ENCODE results near the gene HES7.
A peak's percentile ranks its signal among the peaks of the same experiment; 100 is the strongest.

Gene HES7

DNA sequence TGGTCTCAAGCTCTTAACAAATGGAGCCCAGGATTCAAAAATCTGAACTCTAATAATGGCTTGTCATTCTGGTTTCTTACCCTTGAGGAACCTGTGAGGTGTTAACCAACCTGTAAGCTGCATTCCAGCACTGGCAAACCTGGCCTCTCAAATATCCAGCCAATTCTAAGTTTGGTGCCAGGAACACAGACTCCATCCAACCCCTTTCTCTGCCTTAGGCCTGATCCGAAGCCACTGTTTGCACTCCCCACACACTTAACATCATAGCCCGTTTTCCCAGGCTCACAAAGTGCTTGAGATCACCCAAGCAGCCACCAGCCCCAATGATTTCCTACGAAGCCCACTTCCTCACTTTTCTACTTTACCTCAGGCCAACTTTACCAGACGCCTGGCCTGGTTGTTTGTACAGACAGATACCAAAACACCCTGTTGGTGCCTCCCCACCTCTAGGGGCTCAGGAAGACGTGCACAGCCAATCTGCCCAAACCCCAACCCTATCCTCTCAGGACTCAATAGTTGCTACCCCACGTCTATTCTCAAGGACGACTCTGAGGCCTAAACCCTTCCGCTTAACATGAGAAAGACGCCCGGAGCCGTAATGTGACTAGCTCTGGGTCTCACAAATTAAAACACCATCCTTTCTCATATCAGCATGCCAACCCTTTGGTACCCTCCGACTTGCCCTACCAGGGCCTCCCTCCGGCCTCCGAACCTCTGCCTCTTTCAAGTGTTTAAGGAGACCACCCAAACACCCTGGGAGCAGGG is 31.5 kb upstream of the HES7 start:
- FAIRE-seq = no peak

DNA sequence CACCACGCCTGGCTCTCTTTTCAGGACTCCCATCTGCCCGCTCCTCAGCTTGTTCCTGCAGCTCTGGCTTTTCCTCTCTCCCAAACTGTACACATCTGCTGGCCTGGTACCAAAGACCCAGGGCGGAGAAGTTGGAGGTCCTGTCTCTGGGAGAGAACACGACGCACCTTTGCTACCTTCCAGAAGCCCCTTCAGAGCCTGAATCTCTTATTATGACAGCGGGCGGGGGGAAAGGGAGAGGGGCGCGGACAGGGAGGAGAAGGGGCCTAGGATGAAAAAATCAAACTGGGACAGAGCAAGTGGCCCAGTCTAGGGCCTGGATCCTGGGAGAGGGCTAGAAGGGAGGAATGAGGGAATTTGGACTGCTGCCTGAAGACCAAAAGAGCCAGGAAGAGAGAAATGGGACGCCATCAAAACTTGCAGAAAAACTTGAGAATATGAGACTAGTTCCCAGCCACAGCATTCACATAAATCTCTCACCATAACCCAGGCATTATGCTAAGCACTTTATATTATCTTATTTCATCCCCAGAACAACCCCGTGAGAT is 30.8 kb upstream of the HES7 start:
- FAIRE-seq = no peak

DNA sequence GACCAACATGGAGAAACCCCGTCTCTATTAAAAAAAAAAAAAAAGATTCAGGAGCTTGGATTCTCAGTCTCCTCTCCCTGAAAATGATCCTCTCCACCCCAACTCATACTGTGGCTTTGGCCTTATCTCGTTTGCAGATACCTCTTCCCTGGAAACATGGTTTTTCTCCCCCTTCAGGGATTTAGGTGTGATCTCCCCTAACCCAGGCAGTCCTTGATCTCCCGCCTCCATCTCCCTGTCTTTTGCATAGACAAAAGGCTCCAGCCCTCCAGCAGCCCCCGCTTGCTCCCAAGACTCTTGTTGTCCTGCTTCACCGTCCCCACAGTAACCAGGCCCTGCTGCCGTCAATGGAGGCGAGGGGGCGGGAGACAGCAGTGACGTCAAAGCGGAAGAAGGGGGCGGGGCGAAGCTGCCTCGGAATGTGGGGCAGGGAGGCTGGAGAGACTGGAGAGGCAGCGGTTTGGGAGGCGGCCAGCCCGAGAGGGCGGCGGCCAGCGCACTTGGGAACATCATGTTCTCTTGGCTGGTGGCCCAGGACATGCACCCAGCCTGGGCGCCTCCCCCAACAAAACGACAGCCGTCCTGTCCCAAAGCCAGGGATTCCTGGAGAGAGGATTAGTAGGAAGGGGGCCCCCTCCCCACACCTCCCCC is 30.2 kb upstream of the HES7 start:
- peak; percentile 33 for FAIRE-seq

DNA sequence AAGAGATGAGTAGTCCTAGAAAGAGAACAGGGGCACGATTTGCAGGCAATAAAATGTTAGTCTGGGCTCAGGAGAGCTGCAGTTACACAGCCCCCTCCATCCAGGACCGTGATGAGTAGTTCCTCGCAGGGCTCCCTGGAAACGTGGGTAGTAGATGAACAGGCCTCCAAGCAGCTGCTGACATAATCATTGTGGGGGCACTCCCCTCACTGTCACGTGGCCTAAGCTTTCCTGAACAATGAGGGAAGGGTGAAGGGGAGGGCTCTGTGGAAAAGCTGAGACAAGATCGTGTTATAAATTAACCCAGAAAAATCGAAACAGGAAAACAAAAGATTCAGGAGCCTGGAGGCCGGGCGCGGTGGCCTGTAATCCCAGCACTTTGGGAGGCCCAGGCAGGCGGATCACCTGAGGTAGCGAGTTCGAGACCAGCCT is 29.6 kb upstream of the HES7 start:
- FAIRE-seq = no peak

DNA sequence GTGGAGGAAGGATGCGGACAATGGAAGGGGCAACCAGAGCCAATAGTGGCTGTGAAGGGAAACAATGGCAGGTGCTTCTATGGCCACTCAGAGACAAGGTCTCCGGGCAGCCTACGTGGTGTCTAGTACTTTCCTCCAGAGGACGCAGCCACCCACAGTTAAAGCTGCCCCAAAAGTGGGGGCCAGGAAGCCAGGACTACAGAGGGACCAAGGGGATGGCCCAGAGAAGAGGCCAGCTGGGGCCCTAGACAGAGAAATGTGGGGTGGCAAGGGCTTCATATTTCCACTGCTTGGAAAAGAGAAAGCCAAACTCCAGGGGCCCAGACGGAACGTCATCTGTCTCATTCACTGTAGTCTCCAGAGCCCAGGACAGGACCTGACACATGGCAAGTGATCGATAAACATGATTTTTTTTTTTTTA is 29.1 kb upstream of the HES7 start:
- no peak for FAIRE-seq

DNA sequence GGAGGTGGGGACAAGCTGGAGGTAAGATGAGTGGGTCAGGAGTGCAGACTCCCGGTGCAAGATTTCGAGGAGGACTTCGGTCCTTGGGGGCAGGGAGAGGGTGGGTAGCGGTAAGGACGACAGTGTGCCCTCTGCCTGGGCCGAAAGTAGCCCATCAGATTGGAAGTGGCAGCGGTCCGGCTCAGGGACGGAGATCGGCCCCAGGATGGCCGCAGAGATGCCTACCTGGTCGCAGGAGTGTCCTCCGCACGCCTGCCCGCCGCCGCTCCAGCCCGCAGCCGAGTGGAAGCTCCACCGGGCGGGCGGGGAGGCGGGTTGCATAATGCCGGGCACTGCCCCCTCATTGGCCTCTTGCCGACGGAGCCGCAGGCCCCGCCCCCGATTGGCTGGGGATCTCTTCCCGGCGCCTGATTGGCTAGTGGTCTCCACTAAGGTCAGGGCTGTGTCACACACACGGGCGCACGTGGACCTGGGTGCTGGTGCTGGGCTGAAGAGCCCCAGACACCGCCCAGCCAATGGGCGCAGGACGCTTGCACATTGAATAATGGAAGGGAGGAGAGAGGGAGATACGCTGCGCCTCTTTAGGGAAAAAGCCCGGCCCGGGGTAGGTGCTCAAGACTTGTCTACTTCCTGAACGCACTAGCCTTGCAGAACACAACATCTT is 28.3 kb upstream of the HES7 start, which contains the start of gene PER1:
PER1 (minus strand) TSS at position 293 of the 664 bp plus-strand sequence. CDS start 1,698 bp downstream, outside the sequence.
- peak; percentile 67 for FAIRE-seq

DNA sequence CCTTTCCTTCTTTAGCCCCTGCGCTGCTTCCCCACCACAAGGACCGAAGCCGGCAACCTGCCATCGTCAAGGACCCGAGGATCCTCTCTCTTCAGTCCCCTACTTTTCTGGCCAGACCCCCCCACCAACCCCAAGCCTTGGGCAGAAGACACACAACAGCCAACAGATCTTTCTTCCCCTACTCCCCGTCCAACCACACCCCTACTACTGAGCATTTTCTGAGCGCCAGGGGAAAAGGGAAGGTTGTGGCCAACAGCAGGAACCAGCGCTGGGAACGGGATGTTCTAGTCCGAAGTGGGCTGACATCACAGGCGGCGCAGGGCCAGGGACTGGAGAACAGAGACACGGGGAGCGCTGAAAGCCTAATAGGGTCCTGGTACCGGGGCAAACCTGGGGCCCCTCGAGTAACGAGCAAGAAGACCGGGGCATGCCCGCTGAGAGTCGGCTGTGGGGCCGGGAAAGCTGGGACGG is 27.8 kb upstream of the HES7 start:
- no peak for FAIRE-seq

DNA sequence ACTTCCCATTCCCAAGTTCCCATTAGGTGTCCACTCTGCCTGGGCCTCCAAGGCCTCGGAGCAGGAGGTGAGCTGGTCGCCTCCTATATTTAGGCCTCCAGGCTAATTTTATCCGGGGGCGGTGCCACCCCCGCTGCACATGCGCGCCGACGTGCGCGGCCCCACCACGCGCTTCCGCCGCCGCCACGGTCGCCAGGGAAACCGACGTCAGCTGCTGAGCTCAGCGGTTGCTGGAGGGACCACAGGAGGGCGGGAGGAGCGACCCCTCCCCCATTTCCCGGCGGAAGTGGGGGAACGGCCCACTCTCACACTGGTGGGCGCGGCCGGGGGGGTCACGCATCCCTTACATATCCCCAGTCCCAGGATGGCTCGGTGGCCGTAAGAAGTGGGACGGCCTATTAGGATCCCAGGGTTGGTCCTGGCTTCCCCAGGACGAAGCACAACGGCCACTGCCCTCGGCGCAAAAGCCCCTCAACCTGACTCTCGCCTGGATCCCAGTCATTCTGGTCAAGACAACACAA is 27.3 kb upstream of the HES7 start:
- no peak for FAIRE-seq

DNA sequence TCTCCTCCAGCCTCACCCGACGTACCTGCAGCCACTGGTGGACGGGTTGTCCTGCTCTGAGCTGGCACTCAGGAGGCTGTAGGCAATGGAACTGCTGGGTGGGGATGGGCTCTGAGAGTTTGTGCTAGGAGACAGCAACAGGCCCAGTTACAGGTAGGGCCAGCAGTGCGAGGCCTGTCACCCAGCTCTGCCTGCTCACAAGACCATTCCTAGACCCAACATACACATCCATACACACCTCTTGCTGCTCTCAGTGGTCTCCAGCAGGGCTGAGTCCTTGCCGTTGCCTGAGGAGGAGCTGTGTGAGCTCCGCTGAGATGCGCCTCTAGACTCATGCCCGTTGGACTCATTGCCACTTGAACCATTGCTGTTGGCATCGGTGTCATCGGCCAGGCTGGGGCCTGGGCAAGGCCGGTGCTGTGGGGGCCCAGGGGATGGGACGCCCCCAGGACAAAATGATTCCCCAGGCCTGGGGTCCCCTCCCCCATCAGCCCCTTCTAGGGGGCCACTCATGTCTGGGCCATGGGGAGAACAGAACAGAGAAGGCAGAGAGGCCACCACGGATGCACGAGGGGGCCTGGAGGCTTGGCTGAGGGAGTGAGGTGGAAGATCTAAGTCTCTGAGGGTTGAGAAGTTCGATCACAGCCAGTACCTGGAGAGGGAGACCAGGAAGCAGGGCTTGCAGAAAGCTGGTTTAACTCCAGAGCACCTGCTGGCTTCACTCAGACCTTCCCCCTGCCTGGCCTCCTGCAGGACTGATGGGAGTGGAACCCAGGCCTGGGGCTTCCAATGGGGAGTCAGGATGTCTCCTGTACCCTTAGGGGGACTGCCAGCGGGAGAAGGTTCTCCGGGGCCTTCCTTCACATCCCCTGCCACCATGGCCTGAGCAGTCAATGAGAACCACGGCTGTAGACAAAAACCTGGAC is 26.6 kb upstream of the HES7 start:
- FAIRE-seq = no peak

DNA sequence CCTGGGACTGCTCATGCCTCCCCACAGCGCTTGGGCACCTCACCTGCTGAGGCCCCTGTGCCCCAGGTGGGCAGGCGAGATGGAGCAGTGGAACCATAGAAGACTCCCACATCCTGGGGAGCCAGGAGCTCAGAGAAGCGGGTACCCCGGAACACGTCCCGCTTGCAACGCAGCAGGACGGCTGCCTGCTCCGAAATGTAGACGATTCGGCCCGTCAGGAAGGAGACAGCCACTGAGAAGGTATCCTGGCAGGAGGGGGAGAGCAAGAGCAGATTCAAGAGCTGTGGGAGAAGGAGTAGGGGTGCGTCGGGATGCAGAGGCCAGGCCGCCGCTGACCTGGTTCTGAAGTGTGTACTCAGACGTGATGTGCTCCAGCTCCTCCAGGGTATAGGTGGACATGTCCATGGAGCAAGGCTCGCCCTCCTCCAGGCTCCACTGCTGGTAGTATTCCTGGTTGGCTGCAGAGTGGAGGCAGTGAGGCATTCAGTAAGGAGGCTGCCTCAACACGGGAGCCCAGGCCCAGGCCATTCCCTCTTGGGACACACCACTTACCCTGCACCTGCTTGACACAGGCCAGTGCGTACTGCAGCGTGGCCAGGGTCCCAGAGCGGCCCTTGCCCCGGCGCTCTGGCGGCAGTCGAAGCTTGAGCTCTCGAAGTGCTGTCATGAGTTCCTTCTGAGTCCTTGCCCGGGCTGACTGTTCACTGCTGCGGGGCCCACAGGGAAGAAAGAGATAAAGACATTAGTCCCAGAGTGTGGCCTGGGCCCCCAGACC is 25.7 kb upstream of the HES7 start:
- no peak for FAIRE-seq

DNA sequence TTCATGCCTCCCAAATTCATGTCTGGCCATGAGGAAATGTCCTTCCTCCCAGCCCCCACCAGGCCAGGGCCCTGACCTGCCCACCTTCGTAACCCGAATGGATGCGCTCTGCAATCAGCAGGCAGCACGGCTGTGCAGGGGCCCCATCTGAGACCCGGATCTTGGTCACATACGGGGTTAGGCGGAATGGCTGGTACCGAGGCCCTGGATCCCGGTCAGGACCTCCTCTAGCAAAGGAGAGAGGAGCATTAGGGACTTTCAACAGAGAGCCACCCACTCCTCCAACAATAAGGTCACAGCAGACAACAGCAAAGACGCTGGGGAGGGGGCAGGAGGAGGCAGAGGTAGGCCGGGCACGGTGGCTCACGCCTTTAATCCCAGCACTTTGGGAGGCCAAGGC is 24.7 kb upstream of the HES7 start:
- no peak for FAIRE-seq

DNA sequence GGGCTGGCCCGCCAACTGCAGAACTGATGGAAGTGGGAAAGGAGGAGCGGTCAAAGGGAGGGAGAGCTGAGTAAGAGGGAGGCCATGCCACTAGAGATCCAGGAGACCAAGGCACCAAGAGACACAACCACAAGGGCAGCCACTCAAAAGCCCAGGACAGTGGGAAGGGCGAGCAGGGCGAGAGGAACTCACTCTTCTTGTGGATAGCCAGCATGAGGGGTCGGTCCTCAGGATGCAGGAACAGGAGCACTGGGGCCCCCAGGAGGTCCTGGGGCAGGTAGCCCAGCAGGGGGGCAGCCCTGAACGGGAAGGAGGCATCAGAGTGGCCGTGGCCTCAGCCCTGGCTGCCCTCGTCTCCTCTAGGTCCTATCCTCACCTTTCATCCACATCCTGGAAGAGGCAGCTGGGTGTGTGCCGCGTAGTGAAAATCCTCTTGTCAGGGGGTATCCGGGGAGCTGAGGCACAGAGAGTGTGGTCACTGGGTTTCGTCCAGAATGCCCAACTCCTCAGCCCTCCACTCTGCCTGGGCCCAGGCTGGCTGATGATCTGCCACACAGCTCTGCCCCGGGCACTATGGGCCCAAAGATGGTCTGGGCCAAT is 24.0 kb upstream of the HES7 start:
- no peak for FAIRE-seq

DNA sequence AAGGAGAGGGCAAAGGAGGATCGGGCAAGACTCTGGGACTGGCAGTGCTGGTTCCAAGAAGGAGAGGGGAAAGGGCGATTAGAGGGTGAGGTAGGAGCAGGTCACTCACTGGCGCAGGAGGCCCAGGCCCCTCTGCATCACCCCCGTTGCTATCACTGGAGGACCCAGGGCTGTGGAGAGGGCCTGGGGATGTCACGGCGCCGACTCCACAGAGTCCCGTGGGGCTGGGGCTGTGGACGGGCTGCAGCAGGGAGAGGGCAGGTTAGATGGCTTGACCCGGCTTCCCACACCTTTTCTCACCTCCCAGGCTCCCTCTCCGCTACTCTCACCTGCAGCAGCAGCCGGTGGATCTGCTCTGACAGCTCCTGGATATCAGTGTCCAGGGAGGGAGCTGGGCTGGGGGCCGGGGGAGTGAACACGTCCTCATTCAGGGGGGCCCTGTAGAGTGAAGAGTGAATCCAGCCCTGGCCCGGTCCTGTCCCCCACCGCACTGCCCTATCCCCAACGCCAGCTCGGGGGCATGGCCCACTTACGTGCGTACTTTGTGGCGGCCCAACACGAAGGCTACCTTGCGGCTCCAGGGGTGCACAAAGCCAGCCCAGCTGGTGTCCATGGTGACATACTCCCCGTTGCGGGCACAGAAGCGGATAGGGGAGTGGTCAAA is 23.4 kb upstream of the HES7 start:
- no peak for FAIRE-seq

DNA sequence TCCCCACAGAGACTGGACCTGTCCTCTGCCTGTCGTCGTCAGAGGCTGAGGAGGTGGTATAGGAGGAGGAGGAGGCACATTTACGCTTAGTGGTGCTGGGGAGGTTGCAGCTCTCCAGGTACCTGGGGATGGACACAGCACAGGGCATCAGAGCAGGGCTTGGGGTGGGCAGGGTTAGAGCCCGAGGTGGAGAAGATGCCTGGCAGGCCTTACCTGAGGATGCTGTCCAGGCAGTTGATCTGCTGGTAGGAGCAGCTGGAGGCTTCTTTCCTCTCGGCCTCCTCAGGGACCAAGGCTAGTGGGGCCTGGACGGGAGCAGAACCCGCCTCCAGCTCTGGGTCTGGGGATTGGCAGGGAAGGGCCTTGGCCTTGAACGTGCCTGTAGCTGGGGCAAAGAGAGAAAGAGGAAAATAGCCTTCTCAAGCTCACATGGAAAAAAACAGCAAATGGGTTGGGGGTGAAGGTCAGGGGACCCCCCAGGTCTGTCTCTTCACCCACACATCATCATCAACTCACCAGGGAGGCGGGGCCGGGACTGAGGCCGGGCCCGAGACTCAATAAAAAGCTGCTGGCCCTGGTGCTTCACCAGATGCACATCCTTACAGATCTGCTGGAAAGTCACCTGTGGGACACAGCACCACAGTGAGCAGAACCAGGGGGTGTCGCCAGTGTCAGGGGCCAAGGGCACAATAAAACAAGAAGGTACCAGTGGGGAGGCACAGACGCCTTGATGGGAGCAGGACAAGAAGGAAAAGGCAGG is 22.7 kb upstream of the HES7 start:
- no peak for FAIRE-seq

DNA sequence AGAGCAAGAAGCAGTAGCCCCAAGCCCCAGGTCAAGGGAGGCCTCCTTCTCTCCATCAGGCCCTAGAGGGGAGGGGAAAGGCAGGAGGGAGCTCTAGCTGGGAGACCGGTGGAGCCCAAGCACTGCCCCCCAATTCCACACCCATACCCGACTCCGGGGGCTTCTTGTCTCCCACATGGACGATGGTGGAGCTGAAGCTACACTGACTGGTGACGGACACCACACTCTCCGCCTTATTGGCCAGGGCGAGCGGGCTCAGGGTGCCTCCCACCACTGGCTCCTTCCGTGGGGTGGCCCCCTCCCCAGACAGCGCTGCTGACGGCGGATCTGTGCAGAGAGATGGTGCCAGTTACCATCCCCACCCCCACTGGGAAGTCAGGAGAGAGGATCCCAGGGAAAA is 21.9 kb upstream of the HES7 start:
- no peak for FAIRE-seq

DNA sequence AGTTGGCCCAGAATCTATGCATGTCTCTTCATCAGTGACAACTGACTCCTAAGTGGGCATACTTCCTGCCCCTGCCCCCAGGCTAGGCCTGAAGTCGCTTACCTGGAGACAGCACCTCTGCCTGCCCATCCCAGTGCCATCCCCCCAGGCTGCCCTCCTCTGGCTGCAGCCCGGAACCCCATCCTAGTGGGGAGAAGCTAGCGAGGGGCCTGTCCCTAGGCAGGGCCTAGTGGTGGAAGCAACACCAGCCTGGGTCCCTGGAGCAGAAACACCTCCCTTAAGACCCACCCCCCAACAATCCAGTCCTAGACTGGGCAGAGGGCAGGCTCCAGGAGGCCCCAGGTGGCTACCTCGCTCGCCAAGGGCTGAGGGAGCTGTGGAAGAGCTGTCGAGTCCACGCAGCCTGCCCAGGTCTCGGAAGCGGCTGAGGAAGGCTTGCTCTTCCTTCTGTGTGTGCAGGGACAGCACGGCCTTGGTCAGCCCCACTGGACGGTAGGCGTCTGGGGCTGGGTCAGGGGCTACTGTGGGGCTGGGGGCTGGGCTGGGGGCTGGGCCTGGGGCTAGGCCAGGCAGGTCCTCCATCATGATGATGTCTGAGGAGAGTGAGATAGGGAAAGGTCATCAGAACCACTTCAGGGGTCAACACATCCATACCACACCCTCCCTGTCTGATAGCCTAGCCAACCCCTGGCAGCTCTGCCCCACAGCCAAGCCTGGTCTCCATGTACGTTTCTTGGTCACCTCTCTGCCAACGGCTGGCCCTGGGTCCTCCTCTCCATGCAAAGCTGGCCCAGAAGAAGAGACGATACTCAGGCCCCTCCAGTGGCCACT is 20.7 kb upstream of the HES7 start:
- no peak for FAIRE-seq

DNA sequence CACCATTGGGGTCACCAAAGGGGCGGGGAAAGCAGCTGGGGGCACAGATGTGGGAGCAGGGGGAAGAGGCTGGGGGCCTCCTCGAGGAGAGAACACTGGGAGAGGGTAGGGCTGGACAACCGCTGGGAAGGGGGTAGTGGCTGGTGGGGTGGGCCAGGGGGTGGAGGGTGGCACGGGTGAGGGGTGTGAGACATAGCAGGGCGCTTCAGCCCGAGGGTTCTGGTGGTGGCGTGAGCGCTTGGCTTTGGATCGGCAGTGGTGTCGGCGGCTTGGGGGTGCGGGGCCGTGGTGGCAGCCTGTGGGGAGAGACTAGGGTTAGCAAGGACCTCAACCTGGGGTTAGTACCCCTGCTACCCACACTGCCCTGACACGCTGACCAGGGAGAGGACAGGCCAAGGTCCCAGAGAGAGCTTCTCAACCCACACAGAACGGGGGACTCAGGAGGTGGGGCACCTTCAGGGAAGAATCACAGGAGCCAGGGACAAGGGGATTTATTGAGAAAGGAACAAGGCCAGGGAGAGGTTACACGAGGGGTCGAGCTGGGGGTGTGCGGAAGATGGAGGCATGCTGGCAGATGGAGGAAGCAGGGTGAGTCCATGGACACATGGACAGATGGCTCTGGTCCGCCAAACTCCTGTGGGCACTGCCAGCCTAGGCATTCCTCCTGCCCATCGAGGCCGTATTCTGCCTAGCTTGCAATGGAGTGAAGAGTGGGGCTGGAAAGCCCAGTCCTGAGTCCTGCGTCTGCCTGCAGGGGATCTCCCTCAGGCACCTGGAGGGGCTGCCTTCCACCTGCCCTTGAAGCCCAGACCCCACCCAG is 19.9 kb upstream of the HES7 start:
- FAIRE-seq = no peak
